ENCODE results near the gene FBLN1. TPM values are rescaled to one million over a fixed set of nuclear protein-coding genes. Genes with fewer than 3 reads are reported as not detected.

The FBLN1 gene, protein sequence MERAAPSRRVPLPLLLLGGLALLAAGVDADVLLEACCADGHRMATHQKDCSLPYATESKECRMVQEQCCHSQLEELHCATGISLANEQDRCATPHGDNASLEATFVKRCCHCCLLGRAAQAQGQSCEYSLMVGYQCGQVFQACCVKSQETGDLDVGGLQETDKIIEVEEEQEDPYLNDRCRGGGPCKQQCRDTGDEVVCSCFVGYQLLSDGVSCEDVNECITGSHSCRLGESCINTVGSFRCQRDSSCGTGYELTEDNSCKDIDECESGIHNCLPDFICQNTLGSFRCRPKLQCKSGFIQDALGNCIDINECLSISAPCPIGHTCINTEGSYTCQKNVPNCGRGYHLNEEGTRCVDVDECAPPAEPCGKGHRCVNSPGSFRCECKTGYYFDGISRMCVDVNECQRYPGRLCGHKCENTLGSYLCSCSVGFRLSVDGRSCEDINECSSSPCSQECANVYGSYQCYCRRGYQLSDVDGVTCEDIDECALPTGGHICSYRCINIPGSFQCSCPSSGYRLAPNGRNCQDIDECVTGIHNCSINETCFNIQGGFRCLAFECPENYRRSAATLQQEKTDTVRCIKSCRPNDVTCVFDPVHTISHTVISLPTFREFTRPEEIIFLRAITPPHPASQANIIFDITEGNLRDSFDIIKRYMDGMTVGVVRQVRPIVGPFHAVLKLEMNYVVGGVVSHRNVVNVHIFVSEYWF
- 104 TPM for total RNA-seq
- polyA plus RNA-seq (ENCODE audit: insufficient read depth in 1 of 8, insufficient read length in 8 of 8, low replicate concordance in 1 of 8): 100 to 1,000 TPM in 7 of 8 donors, 10 to 100 TPM in 1; 93.4 to 235 (median 159) TPM
- long read RNA-seq, donor 1, transcript FBLN1-201 (15 exons, 2,251 nt): major isoform, 16 of 27 reads
- long read RNA-seq, donor 1, partial matches to known transcripts: 8 of 27 reads
- long read RNA-seq, donor 1, other reads (novel, unspliced or antisense): 0 of 27 reads
- long read RNA-seq, donor 2, partial matches to known transcripts: 0 of 5 reads
- long read RNA-seq, donor 2, other reads (novel, unspliced or antisense): 0 of 5 reads
- long read RNA-seq, donor 3, transcript FBLN1-201 (15 exons, 2,251 nt): major isoform, 30 of 106 reads
- long read RNA-seq, donor 3, transcript FBLN1-202 (17 exons, 2,896 nt): minor isoform, 14 of 106 reads
- long read RNA-seq, donor 3, partial matches to known transcripts: 62 of 106 reads
- long read RNA-seq, donor 3, other reads (novel, unspliced or antisense): 0 of 106 reads
- long read RNA-seq, donor 4, transcript FBLN1-201 (15 exons, 2,251 nt): major isoform, 22 of 30 reads
- long read RNA-seq, donor 4, transcript FBLN1-202 (17 exons, 2,896 nt): minor isoform, 8 of 30 reads
- long read RNA-seq, donor 4, partial matches to known transcripts: 0 of 30 reads
- long read RNA-seq, donor 4, other reads (novel, unspliced or antisense): 0 of 30 reads
- long read RNA-seq, donor 5, transcript FBLN1-202 (17 exons, 2,896 nt): minor isoform, 45 of 147 reads
- long read RNA-seq, donor 5, transcript FBLN1-201 (15 exons, 2,251 nt): major isoform, 66 of 147 reads
- long read RNA-seq, donor 5, partial matches to known transcripts: 36 of 147 reads
- long read RNA-seq, donor 5, other reads (novel, unspliced or antisense): 0 of 147 reads
- long read RNA-seq, donor 6, transcript FBLN1-202 (17 exons, 2,896 nt): minor isoform, 17 of 73 reads
- long read RNA-seq, donor 6, transcript FBLN1-201 (15 exons, 2,251 nt): major isoform, 25 of 73 reads
- long read RNA-seq, donor 6, partial matches to known transcripts: 31 of 73 reads
- long read RNA-seq, donor 6, other reads (novel, unspliced or antisense): 0 of 73 reads
- long read RNA-seq, donor 7, transcript FBLN1-202 (17 exons, 2,896 nt): minor isoform, 14 of 55 reads
- long read RNA-seq, donor 7, transcript FBLN1-201 (15 exons, 2,251 nt): major isoform, 31 of 55 reads
- long read RNA-seq, donor 7, partial matches to known transcripts: 10 of 55 reads
- long read RNA-seq, donor 7, other reads (novel, unspliced or antisense): 0 of 55 reads
- long read RNA-seq, donor 8, transcript FBLN1-201 (15 exons, 2,251 nt): major isoform, 12 of 78 reads
- long read RNA-seq, donor 8, transcript FBLN1-202 (17 exons, 2,896 nt): minor isoform, 5 of 78 reads
- long read RNA-seq, donor 8, partial matches to known transcripts: 60 of 78 reads
- long read RNA-seq, donor 8, other reads (novel, unspliced or antisense): 0 of 78 reads
- long read RNA-seq, donor 9, transcript FBLN1-202 (17 exons, 2,896 nt): minor isoform, 9 of 35 reads
- long read RNA-seq, donor 9, transcript FBLN1-201 (15 exons, 2,251 nt): major isoform, 17 of 35 reads
- long read RNA-seq, donor 9, partial matches to known transcripts: 9 of 35 reads
- long read RNA-seq, donor 9, other reads (novel, unspliced or antisense): 0 of 35 reads
- long read RNA-seq, donor 10, transcript FBLN1-202 (17 exons, 2,896 nt): minor isoform, 14 of 42 reads
- long read RNA-seq, donor 10, transcript FBLN1-201 (15 exons, 2,251 nt): major isoform, 18 of 42 reads
- long read RNA-seq, donor 10, partial matches to known transcripts: 10 of 42 reads
- long read RNA-seq, donor 10, other reads (novel, unspliced or antisense): 0 of 42 reads
- long read RNA-seq, donor 11, transcript FBLN1-201 (15 exons, 2,251 nt): major isoform, 50 of 141 reads
- long read RNA-seq, donor 11, transcript FBLN1-202 (17 exons, 2,896 nt): minor isoform, 41 of 141 reads
- long read RNA-seq, donor 11, partial matches to known transcripts: 49 of 141 reads
- long read RNA-seq, donor 11, other reads (novel, unspliced or antisense): 0 of 141 reads

DNA sequence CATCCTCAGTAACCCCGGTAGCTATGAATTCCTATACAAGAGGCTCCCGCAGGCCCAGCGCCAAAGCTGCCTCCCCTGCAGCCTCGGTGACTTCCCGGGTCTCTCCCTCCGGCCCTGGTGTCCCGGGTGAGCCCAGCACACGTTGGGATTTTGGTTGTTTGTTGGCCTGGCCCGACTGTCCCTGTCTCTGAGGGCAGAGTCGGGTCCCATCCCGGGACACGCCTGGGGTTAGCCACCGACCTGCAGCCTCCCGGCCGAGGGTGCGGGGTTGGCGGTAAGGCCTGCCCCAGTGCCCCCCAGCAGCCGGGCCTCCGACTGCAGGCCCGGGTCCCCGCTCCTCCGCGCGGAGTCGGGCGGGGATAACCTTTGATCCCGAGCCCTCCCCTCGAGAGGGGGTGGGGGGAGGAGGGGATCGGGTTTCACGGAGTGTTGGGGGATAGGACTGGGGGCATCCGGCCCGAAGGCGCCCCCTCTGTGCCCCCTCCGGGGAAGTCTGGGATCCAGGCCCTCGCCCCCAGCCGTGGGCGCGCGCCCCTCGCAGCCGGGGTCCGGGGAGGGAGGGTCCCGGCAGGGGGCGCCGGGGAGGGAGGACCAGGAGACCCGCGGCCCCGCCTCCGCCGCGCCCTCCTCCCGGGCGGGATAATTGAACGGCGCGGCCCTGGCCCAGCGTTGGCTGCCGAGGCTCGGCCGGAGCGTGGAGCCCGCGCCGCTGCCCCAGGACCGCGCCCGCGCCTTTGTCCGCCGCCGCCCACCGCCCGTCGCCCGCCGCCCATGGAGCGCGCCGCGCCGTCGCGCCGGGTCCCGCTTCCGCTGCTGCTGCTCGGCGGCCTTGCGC is at the start of gene FBLN1:
TSS of gene FBLN1 (plus strand) at position 669 of the 835 bp plus-strand sequence. CDS start at position 772, 103 bp downstream.
- H3K9me3 ChIP-seq (replicated peaks; ENCODE audit: control insufficient read depth, low read depth, low read length): no peaks in the 10 kb centered on the region
- H3K4me1 ChIP-seq (ENCODE audit: control insufficient read depth, insufficient read depth, low read length): peaks cover 61% of the 10 kb centered on the region
- H3K27ac ChIP-seq (ENCODE audit: low read length): peak within 1 kb of the TSS; percentile 84
- H3K27me3 ChIP-seq (ENCODE audit: control insufficient read depth, insufficient read depth, low read length): no peaks in the 10 kb centered on the region
- DNase-seq: peak; percentile 83
- H3K4me3 ChIP-seq (ENCODE audit: low read length): peak within 1 kb of the TSS; percentile 76
- H3K36me3 ChIP-seq (ENCODE audit: control insufficient read depth, insufficient read depth, low read length): peaks cover 8% of the 10 kb centered on the region
- WGBS (ENCODE audit: insufficient coverage): 1% methylated on average over 78 of the region's 89 CpGs

DNA sequence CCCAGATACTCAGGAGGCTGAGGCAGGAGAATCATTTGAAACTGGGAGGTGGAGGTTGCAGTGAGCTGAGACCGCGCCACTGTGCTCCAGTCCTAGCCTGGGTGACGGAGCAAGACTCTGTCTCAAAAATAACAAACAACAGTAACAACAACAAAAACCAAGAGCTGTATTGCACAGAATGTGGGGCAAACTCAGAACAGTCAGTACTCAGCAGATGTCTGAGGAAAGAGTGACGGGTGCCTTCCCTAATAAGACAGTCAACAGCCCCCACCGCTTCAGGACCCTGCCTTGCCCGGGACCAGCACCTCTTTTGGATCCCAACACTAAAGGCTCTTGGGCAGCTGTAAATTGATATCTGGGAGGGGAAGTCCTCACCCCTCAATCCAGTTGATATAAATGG is 48.9 kb upstream of the FBLN1 start:
- H3K27me3 ChIP-seq (ENCODE audit: control insufficient read depth, insufficient read depth, low read length): no peaks in the 10 kb centered on the region
- H3K4me3 ChIP-seq (ENCODE audit: low read length): no peak overlapping the region
- H3K9me3 ChIP-seq (replicated peaks; ENCODE audit: control insufficient read depth, low read depth, low read length): no peaks in the 10 kb centered on the region
- H3K4me1 ChIP-seq (ENCODE audit: control insufficient read depth, insufficient read depth, low read length): peaks cover 48% of the 10 kb centered on the region
- no CpG with 5 or more reads among the region's 6 CpGs for WGBS (ENCODE audit: insufficient coverage)
- H3K27ac ChIP-seq (ENCODE audit: low read length): no peak overlapping the region
- DNase-seq: no peak
- H3K36me3 ChIP-seq (ENCODE audit: control insufficient read depth, insufficient read depth, low read length): no peaks in the 10 kb centered on the region

DNA sequence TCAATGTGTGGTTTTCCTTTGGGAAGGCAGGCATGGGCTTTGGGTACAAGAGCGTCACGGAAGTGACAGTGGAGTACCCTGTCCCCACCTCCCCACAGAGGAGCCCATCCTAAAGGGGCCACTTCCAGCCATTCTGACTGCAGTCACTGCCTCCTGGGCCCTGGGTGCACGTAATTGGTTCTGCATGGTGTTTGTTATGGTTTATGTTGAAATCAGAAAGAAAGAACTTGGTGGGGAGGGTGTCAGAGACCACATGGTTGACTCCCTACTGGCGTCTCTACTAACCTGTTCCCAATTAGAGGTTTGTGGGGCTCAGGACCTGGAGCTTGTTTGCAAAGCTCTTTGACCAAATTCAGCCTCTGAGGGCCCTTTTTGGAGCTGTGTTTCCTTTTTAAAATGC is 48.4 kb upstream of the FBLN1 start:
- H3K27me3 ChIP-seq (ENCODE audit: control insufficient read depth, insufficient read depth, low read length): no peaks in the 10 kb centered on the region
- no peak for DNase-seq
- peaks cover 49% of the 10 kb centered on the region for H3K4me1 ChIP-seq (ENCODE audit: control insufficient read depth, insufficient read depth, low read length)
- no peaks in the 10 kb centered on the region for H3K36me3 ChIP-seq (ENCODE audit: control insufficient read depth, insufficient read depth, low read length)
- WGBS (ENCODE audit: insufficient coverage): no CpG with 5 or more reads among the region's 4 CpGs
- H3K9me3 ChIP-seq (replicated peaks; ENCODE audit: control insufficient read depth, low read depth, low read length): no peaks in the 10 kb centered on the region
- no peak overlapping the region for H3K4me3 ChIP-seq (ENCODE audit: low read length)
- H3K27ac ChIP-seq (ENCODE audit: low read length): peak overlapping the region; percentile 38

DNA sequence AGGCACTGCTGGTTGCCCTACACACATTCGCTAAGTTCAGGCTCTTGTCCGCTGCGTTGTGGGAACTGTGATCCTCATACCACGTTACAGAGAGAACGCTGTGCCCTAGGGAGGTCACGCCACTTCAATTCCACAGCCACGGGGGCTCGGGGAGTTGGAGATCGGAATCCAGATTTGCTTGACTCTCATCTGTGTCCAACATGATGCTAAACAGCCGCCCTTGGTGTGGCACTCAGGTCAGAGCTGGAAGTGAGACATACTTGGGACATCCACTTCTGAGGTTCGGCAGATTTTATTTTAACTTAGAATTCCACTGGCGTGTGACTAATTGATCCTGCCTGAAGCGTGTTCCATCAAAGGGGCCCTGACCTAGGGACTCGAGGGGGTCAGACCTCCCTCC is 47.5 kb upstream of the FBLN1 start:
- peak overlapping the region; percentile 37 for H3K27ac ChIP-seq (ENCODE audit: low read length)
- H3K36me3 ChIP-seq (ENCODE audit: control insufficient read depth, insufficient read depth, low read length): no peaks in the 10 kb centered on the region
- no peak overlapping the region for H3K4me3 ChIP-seq (ENCODE audit: low read length)
- H3K9me3 ChIP-seq (replicated peaks; ENCODE audit: control insufficient read depth, low read depth, low read length): no peaks in the 10 kb centered on the region
- no peaks in the 10 kb centered on the region for H3K27me3 ChIP-seq (ENCODE audit: control insufficient read depth, insufficient read depth, low read length)
- H3K4me1 ChIP-seq (ENCODE audit: control insufficient read depth, insufficient read depth, low read length): peaks cover 56% of the 10 kb centered on the region
- 47% methylated on average over 14 of the region's 14 CpGs for whole genome bisulfite sequencing (ENCODE audit: insufficient coverage)
- DNase-seq: no peak

DNA sequence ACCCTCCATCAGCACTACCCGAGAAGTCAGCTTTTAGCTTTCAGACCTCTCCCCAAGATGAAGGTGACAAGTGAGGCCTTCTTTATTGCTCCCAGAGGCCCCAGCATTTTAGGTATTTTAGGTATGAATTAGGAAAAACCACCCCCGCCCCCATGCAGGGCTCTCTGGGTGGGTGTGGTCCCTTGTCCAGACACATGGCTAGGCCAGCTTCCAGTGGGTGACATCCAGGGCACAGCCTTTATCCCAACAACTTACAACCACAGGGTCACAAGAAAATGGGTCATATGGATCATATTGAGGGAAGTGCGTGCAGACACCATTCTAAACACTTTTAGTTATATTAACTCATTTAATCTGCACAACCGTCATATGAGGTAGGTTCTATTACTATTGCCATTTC is 47.1 kb upstream of the FBLN1 start:
- Histone ChIP-seq H3K27me3 (ENCODE audit: control insufficient read depth, insufficient read depth, low read length) (peaks cover 2% of the 10 kb centered on the region), H3K27ac (ENCODE audit: low read length) (peak overlapping the region; percentile 37), H3K36me3 (ENCODE audit: control insufficient read depth, insufficient read depth, low read length) (no peaks in the 10 kb centered on the region), H3K4me3 (ENCODE audit: low read length) (no peak overlapping the region), H3K4me1 (ENCODE audit: control insufficient read depth, insufficient read depth, low read length) (peaks cover 57% of the 10 kb centered on the region), H3K9me3 (replicated peaks; ENCODE audit: control insufficient read depth, low read depth, low read length) (no peaks in the 10 kb centered on the region)
- WGBS (ENCODE audit: insufficient coverage): no CpG with 5 or more reads among the region's 4 CpGs
- DNase-seq: no peak

DNA sequence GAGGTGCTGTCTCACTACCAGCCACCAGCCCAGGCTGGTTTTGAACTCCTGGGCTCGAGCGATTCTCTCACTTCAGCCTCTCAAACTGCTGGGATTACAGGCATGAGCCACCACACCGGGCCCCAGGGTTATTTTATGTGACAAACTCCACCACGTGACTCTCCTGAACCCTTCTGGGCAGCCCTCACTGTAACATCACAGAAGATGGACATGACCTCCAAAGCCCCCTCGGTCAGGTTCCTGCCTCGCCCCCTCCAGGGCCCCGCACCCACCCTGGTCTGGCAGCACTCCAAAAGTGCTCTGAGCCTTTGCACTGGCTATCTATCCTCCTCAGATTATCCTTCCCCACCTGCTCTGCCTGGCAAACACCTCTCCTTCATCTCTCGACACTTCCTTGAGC is 45.9 kb upstream of the FBLN1 start:
- Histone ChIP-seq H3K36me3 (ENCODE audit: control insufficient read depth, insufficient read depth, low read length) (no peaks in the 10 kb centered on the region), H3K27ac (ENCODE audit: low read length) (no peak overlapping the region), H3K9me3 (replicated peaks; ENCODE audit: control insufficient read depth, low read depth, low read length) (no peaks in the 10 kb centered on the region), H3K4me3 (ENCODE audit: low read length) (no peak overlapping the region), H3K4me1 (ENCODE audit: control insufficient read depth, insufficient read depth, low read length) (peaks cover 52% of the 10 kb centered on the region), H3K27me3 (ENCODE audit: control insufficient read depth, insufficient read depth, low read length) (peaks cover 2% of the 10 kb centered on the region)
- 88% methylated on average over 8 of the region's 8 CpGs for WGBS (ENCODE audit: insufficient coverage)
- DNase-seq: no peak

DNA sequence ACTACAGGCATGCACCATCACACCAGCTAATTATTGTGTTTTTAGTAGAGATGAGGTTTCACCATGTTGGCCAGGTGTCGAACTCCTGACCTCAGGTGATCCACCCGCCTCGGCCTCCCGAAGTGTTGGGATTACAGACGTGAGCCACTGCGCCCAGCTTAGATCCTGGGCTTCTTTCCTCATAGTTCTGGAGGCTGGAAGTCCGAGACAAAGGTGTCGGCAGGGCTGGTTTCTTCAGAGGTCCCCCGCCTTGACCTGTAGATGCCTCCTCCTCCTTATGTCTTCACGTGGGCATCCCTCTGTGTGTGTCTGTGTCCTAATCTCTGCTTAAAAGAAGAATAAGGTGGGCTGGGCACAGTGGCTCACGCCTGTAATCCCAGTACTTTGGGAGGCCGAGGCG is 44.2 kb upstream of the FBLN1 start:
- DNase-seq: no peak
- Histone ChIP-seq H3K4me1 (ENCODE audit: control insufficient read depth, insufficient read depth, low read length) (peaks cover 36% of the 10 kb centered on the region), H3K9me3 (replicated peaks; ENCODE audit: control insufficient read depth, low read depth, low read length) (no peaks in the 10 kb centered on the region), H3K36me3 (ENCODE audit: control insufficient read depth, insufficient read depth, low read length) (no peaks in the 10 kb centered on the region), H3K27ac (ENCODE audit: low read length) (no peak overlapping the region), H3K4me3 (ENCODE audit: low read length) (no peak overlapping the region), H3K27me3 (ENCODE audit: control insufficient read depth, insufficient read depth, low read length) (peaks cover 2% of the 10 kb centered on the region)
- 95% methylated on average over 9 of the region's 13 CpGs for WGBS (ENCODE audit: insufficient coverage)
